Skin epidermis (tissue), 12 donors: Measurements from ENCODE around the gene TMEM244.
"Not testable (repeated sequence)": the region's sequence is repeated elsewhere in the genome, so short reads cannot be mapped to it uniquely, and the experiment has no call there.

Experiments
- H3K27ac ChIP-seq, 21 experiments: fragments of 200-600 bp; sonication (generic) in 11 of 21; one replicate each; pipeline ENCODE4 v1.5.0; 2020; ENCODE audit warnings: mild to moderate bottlenecking in 3 of 21, inconsistent platforms in 2 of 21, moderate library complexity in 2 of 21
- H3K4me3 ChIP-seq, 7 experiments: fragments of 200-600 bp; sonication (generic) in 2 of 7; one replicate each; pipeline ENCODE4 v1.5.0; 2020; ENCODE audit warnings: inconsistent platforms in 2 of 7, mild to moderate bottlenecking in 2 of 7, moderate library complexity in 1 of 7

The TMEM244 gene

GRCh38 chr6:129828229-129828628 lies 32.9 kb downstream of the TMEM244 start:
- no peak overlapping the region for H3K27ac ChIP-seq
- no peak overlapping the region for H3K4me3 ChIP-seq

GRCh38 chr6:129818251-129818650 lies 42.9 kb downstream of the TMEM244 start:
- no peak overlapping the region for H3K27ac ChIP-seq
- H3K4me3 ChIP-seq, result no peak overlapping the region

- Histone ChIP-seq H3K4me3 (no peak overlapping the region), H3K27ac (no peak overlapping the region)
Measured at GRCh38 chr6:129817821-129818220, 43.3 kb downstream of the TMEM244 start.

GRCh38 chr6:129817332-129817731 lies 43.8 kb downstream of the TMEM244 start:
- H3K4me3 ChIP-seq, result no peak overlapping the region
- no peak overlapping the region for H3K27ac ChIP-seq

- Histone ChIP-seq H3K27ac (no peak overlapping the region), H3K4me3 (no peak overlapping the region)
Measured at GRCh38 chr6:129812145-129812777, 48.9 kb downstream of the TMEM244 start.

- not testable (repeated sequence) for H3K4me3 ChIP-seq, H3K27ac ChIP-seq
Measured at GRCh38 chr6:129807141-129807540, 54.0 kb downstream of the TMEM244 start.

- H3K4me3 ChIP-seq, result not testable (repeated sequence)
Measured at GRCh38 chr6:129802920-129803319, 58.2 kb downstream of the TMEM244 start.

GRCh38 chr6:129801909-129802308 lies 59.2 kb downstream of the TMEM244 start:
- H3K27ac ChIP-seq, result no peak overlapping the region
- no peak overlapping the region for H3K4me3 ChIP-seq

More at GRCh38 chr6:129802920-129803319, 58.2 kb downstream of the TMEM244 start:
- not testable (repeated sequence) for H3K27ac ChIP-seq

GRCh38 chr6:129795261-129795660 lies 65.9 kb downstream of the TMEM244 start:
- Histone ChIP-seq H3K4me3 (no peak overlapping the region), H3K27ac (no peak overlapping the region)

GRCh38 chr6:129793447-129793846 lies 67.7 kb downstream of the TMEM244 start:
- no peak overlapping the region for H3K27ac ChIP-seq
- no peak overlapping the region for H3K4me3 ChIP-seq

GRCh38 chr6:129792049-129792448 lies 69.1 kb downstream of the TMEM244 start:
- Histone ChIP-seq H3K27ac (no peak overlapping the region), H3K4me3 (no peak overlapping the region)

- Histone ChIP-seq H3K27ac (no peak overlapping the region), H3K4me3 (no peak overlapping the region)
Measured at GRCh38 chr6:129790785-129791184, 70.3 kb downstream of the TMEM244 start.

- Histone ChIP-seq H3K4me3 (no peak overlapping the region), H3K27ac (no peak overlapping the region)
Measured at GRCh38 chr6:129789974-129790373, 71.1 kb downstream of the TMEM244 start.

GRCh38 chr6:129787816-129788215 lies 73.3 kb downstream of the TMEM244 start:
- H3K27ac ChIP-seq, result no peak overlapping the region
- H3K4me3 ChIP-seq, result no peak overlapping the region

GRCh38 chr6:129786548-129786947 lies 74.6 kb downstream of the TMEM244 start:
- Histone ChIP-seq H3K4me3 (no peak overlapping the region), H3K27ac (no peak overlapping the region)

GRCh38 chr6:129785756-129786135 lies 75.4 kb downstream of the TMEM244 start:
- H3K4me3 ChIP-seq, result no peak overlapping the region
- H3K27ac ChIP-seq, result no peak overlapping the region

- H3K4me3 ChIP-seq, result no peak overlapping the region
- H3K27ac ChIP-seq, result no peak overlapping the region
Measured at GRCh38 chr6:129785047-129785755, 75.9 kb downstream of the TMEM244 start.
